ENCODE results near the gene TOR1A.

The TOR1A gene

GRCh38 chr9:129860653-129861446, 36.9 kb upstream of the TOR1A start:
- no peak for TF ChIP-seq CTCF (IDR thresholded peaks at IDR 0.05; ENCODE audit: insufficient read depth, low read depth, low read length, missing control alignments)
- H3K4me3 ChIP-seq (ENCODE audit: low read depth, low read length), result no peak overlapping the region
- no peak for DNase-seq (ENCODE audit: low read depth)

GRCh38 chr9:129858167-129858962, 34.4 kb upstream of the TOR1A start:
- H3K4me3 ChIP-seq (ENCODE audit: low read depth, low read length), result no peak overlapping the region
- TF ChIP-seq CTCF (IDR thresholded peaks at IDR 0.05; ENCODE audit: insufficient read depth, low read depth, low read length, missing control alignments), result no peak
- no peak for DNase-seq (ENCODE audit: low read depth)

- H3K4me3 ChIP-seq (ENCODE audit: low read depth, low read length), result no peak overlapping the region
- no peak for DNase-seq (ENCODE audit: low read depth)
- TF ChIP-seq CTCF (IDR thresholded peaks at IDR 0.05; ENCODE audit: insufficient read depth, low read depth, low read length, missing control alignments), result no peak
These were observed 33.3 kb upstream of the TOR1A start for GRCh38 chr9:129857207-129857606.

GRCh38 chr9:129854588-129855110, 30.7 kb upstream of the TOR1A start:
- no peak for TF ChIP-seq CTCF (IDR thresholded peaks at IDR 0.05; ENCODE audit: insufficient read depth, low read depth, low read length, missing control alignments)
- DNase-seq (ENCODE audit: low read depth), result no peak
- no peak overlapping the region for H3K4me3 ChIP-seq (ENCODE audit: low read depth, low read length)

DNA sequence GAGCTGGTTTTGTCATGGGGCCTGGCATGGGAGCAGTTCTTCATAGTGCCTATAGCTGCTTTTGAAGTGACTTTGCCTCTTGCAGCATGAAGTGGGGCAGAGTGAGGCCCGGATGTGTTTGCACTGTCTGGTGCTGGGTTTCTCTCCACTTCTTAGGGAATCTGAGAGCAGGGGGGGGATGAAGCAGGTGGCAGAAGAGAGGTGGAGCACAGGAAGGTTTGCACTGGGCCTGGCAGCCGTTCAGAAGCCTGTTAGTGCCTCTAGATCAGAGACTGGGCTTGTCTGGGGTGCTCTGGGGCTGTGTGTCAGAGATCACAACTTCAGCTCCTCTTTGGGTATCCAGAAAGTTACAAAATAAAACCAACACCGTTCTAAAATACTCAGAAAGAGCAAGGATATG, 29.7 kb upstream of the TOR1A start:
- TF ChIP-seq CTCF (IDR thresholded peaks at IDR 0.05; ENCODE audit: insufficient read depth, low read depth, low read length, missing control alignments), result no peak
- H3K4me3 ChIP-seq (ENCODE audit: low read depth, low read length), result no peak overlapping the region
- DNase-seq (ENCODE audit: low read depth), result no peak

- DNase-seq (ENCODE audit: low read depth), result no peak
- H3K4me3 ChIP-seq (ENCODE audit: low read depth, low read length), result no peak overlapping the region
- TF ChIP-seq CTCF (IDR thresholded peaks at IDR 0.05; ENCODE audit: insufficient read depth, low read depth, low read length, missing control alignments), result no peak
These were observed 28.6 kb upstream of the TOR1A start for GRCh38 chr9:129852579-129852978.
